ENCODE measurements around the gene POLD1.

DNA sequence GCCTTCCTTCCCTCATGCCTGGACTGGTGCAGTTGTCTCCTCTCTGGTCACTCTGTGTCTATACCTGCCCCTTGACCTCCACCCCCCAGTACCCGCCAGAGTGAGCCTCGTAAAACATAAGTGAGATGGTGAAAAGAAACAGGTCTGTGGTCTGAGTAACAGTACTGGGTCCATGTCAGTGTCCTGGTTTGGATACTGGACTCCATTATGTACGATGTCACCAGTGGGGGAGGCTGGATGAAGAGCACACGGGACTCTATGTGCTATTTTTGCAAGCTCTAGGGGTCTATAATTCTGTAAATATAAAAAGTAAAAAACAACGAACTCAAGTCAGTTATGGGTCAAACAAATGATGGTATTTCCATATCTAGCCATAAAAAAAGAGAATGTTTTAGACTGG lies 62.9 kb downstream of the POLD1 start:
- no peak for TF ChIP-seq CTCF (IDR thresholded peaks at IDR 0.05)
- no peak for TF ChIP-seq EP300 (IDR thresholded peaks at IDR 0.05)
- TF ChIP-seq POLR2AphosphoS5 (IDR thresholded peaks at IDR 0.05): no peak

Data from gastroesophageal sphincter (tissue), 3 donors.